Liver (tissue), 9 donors: ENCODE results near the gene CCDC137. TPM values are rescaled to one million over a fixed set of nuclear protein-coding genes. Genes with fewer than 3 reads are reported as not detected.

ENCODE experiments used
- DNase-seq: peaks from one replicate; pipeline ENCODE4 v3.0.0-alpha.2; 2017; ENCODE audit warnings: low spot score
- H3K27ac ChIP-seq, 2 donors: one replicate each; pipeline ENCODE4 v1.7.0; 2013; ENCODE audit warnings: inconsistent platforms in 2 of 2, low read length in 2 of 2, control low read depth in 1 of 2, low read depth in 1 of 2, mild to moderate bottlenecking in 1 of 2
- H3K27me3 ChIP-seq, 4 donors: one replicate each; pipeline versions ENCODE4 v1.6.1 to v1.7.0; 2013; ENCODE audit warnings: low read length in 3 of 4, inconsistent platforms in 1 of 4, mild to moderate bottlenecking in 1 of 4, moderate library complexity in 1 of 4; ENCODE audit not compliant: control insufficient read depth in 4 of 4, insufficient read depth in 4 of 4
- H3K36me3 ChIP-seq, 4 donors: one replicate each; pipeline versions ENCODE4 v1.6.1 to v1.7.0; 2013; ENCODE audit warnings: low read length in 3 of 4, mild to moderate bottlenecking in 3 of 4, low read depth in 1 of 4, moderate library complexity in 1 of 4; ENCODE audit not compliant: control insufficient read depth in 4 of 4, insufficient read depth in 3 of 4
- H3K4me1 ChIP-seq, 4 donors: one replicate each; pipeline versions ENCODE4 v1.6.1 to v1.7.0; 2013; ENCODE audit warnings: low read length in 3 of 4, mild to moderate bottlenecking in 3 of 4, moderate library complexity in 1 of 4; ENCODE audit not compliant: control insufficient read depth in 4 of 4, insufficient read depth in 4 of 4
- H3K4me3 ChIP-seq, 3 donors: one replicate each; pipeline versions ENCODE4 v1.6.1 to v1.7.0; 2013; ENCODE audit warnings: low read length in 3 of 3, control low read depth in 1 of 3, low read depth in 1 of 3, mild to moderate bottlenecking in 1 of 3
- H3K9ac ChIP-seq, 2 donors: one replicate each; pipeline ENCODE4 v1.7.0; 2013; ENCODE audit warnings: low read length in 2 of 2, mild to moderate bottlenecking in 2 of 2, moderate library complexity in 2 of 2, control low read depth in 1 of 2, low read depth in 1 of 2
- H3K9me3 ChIP-seq, 4 donors: one replicate each; pipeline versions ENCODE4 v1.6.1 to v1.7.0; 2013; ENCODE audit warnings: low read length in 3 of 4; ENCODE audit not compliant: control insufficient read depth in 4 of 4
- EGR1 ChIP-seq, 2 donors: IDR thresholded peaks; 2 replicates each; pipeline ENCODE4 v1.6.1; 2016 to 2018; ENCODE audit warnings: antibody characterized with exemption in 2 of 2, low read depth in 2 of 2
- FOXA2 ChIP-seq: IDR thresholded peaks from 2 replicates; pipeline ENCODE4 v1.6.1; 2016; ENCODE audit warnings: antibody characterized with exemption
- HNF4A ChIP-seq, 2 donors: conservative IDR thresholded peaks; 2 replicates each; pipeline ENCODE4 v1.6.1; 2016; ENCODE audit warnings: antibody characterized with exemption in 2 of 2, mild to moderate bottlenecking in 2 of 2
- JUND ChIP-seq, 2 donors: IDR thresholded peaks; 2 replicates each; pipeline ENCODE4 v1.6.1; 2016; ENCODE audit warnings: antibody characterized with exemption in 2 of 2
- RAD21 ChIP-seq, 2 donors: IDR thresholded peaks; 2 replicates each; pipeline ENCODE4 v1.6.1; 2016; ENCODE audit warnings: antibody characterized with exemption in 2 of 2, mild to moderate bottlenecking in 2 of 2
- SP1 ChIP-seq: IDR thresholded peaks from 2 replicates; pipeline ENCODE4 v1.6.1; 2018; ENCODE audit warnings: antibody characterized with exemption, mild to moderate bottlenecking
- TAF1 ChIP-seq: conservative IDR thresholded peaks from 2 replicates; pipeline ENCODE4 v1.6.1; 2016; ENCODE audit warnings: antibody characterized with exemption, mild to moderate bottlenecking
- YY1 ChIP-seq: IDR thresholded peaks from 2 replicates; pipeline ENCODE4 v1.6.1; 2016; ENCODE audit warnings: antibody characterized with exemption, mild to moderate bottlenecking
- WGBS: extraction: QIAGEN DNeasy Blood & Tissue Kit; methylation state at CpG from one replicate; pipeline ENCODE4 v1.1.7; 2013; 5-methylcytosine and 5-hydroxymethylcytosine counted together
- polyA plus RNA-seq, 2 donors: library from polyadenylated mRNA; stranded (reverse) in 1 of 2; unstranded in 1 of 2; fragments of 200-250 nt in 1 of 2; fragments of >200 nt in 1 of 2; fragmentation: Nextera tagmentation in 1 of 2; extraction: Ambion mirVana in 1 of 2; gene quantifications; one replicate each; pipeline versions ENCODE4 v1.2.1 to v1.2.3, GENCODE V29; 2013 to 2015
- total RNA-seq, 2 donors: library from RNA; depleted of rRNA; stranded (reverse); fragments of >200 nt; gene quantifications; one replicate each; pipeline ENCODE4 v1.2.3, GENCODE V29; 2014
- TF ChIP-seq, protein P1 (sequence below): IDR thresholded peaks from 2 replicates; pipeline ENCODE4 v1.6.1; 2016; ENCODE audit warnings: antibody characterized with exemption
- TF ChIP-seq, protein P2 (sequence below): IDR thresholded peaks from 2 replicates; pipeline ENCODE4 v1.6.1; 2016; ENCODE audit warnings: antibody characterized with exemption
- TF ChIP-seq, protein P3 (sequence below): fragments of 150-350 bp; IDR thresholded peaks from 2 replicates; pipeline ENCODE4 v1.5.1; 2017; ENCODE audit warnings: improper control_type of control experiment, low read depth, low read length; ENCODE audit not compliant: missing input control
- TF ChIP-seq, protein P4 (sequence below): IDR thresholded peaks from 2 replicates; pipeline ENCODE4 v1.6.1; 2016; ENCODE audit warnings: antibody characterized with exemption
- TF ChIP-seq, protein P5 (sequence below): IDR thresholded peaks from 2 replicates; pipeline ENCODE4 v1.6.1; 2016; ENCODE audit warnings: antibody characterized with exemption, mild to moderate bottlenecking
- donor health status: healthy.
- donor health status: healthy.
- donor health status: healthy.
- donor health status: healthy.
- donor health status: healthy.

The CCDC137 gene
- total and polyA plus RNA-seq, 4 donors = 4.3 to 6.9 (median 5.2) TPM

DNA sequence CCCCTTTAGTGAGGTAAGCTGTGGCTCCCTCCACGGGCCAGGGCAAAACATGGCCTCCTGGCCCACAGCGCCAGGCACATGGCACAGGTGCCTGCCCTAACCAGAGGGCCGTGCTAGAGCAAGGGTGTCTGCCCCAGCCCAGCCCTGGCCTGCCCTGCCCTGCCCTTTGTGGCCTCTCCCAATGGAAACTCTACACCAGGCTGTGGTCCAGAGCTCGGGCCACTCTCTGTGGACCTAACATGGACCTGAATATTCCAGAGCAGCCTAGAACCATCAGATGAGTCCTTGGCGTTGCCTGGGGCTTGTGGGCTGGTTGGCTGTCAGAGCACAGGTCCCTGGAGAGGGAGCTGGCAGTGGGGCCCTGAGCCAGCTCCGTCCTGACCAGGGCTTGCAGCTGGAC is 28.7 kb downstream of the CCDC137 start:
- no peak for DNase-seq
- Histone ChIP-seq H3K4me1 (no peaks in the 10 kb centered on the region), H3K27me3 (no peaks in the 10 kb centered on the region), H3K9ac (no peak overlapping the region), H3K36me3 (peaks cover 16 to 89% (median 27%) of the 10 kb centered on the region in 4 donors), H3K4me3 (no peak overlapping the region), H3K27ac (no peak overlapping the region), H3K9me3 (no peaks in the 10 kb centered on the region)
- WGBS = 92% methylated on average over 6 of the region's 6 CpGs
- TF ChIP-seq SP1 (no peak), YY1 (no peak), RAD21 (IDR thresholded peaks at IDR 0.05) (no peak), JUND (IDR thresholded peaks at IDR 0.05) (no peak)
- TF ChIP-seq, protein P1, sequence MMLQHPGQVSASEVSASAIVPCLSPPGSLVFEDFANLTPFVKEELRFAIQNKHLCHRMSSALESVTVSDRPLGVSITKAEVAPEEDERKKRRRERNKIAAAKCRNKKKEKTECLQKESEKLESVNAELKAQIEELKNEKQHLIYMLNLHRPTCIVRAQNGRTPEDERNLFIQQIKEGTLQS = no peak

DNA sequence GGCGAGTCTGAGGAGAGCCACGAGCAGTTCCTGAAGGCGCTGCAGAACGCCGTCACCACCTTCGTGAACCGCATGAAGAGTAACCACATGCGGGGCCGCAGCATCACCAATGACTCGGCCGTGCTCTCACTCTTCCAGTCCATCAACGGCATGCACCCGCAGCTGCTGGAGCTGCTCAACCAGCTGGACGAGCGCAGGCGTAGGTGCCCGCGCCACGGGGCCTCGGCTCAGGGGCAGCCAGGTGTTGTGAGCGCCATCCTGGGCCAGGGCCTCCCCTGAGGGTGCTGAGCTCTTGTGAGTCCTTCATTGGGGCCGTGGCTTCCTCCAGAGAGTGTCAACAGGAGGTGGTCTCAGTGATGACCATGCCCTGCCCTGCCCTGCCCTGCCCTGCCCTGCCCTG is 29.3 kb downstream of the CCDC137 start:
- no peak overlapping the region for H3K4me3 ChIP-seq
- no peak overlapping the region for H3K27ac ChIP-seq
- peaks cover 0 to 3% (median 2%) of the 10 kb centered on the region in 4 donors for H3K4me1 ChIP-seq
- H3K36me3 ChIP-seq = peaks cover 18 to 86% (median 27%) of the 10 kb centered on the region in 4 donors
- 96% methylated on average over 22 of the region's 22 CpGs for WGBS
- no peak overlapping the region for H3K9ac ChIP-seq
- H3K9me3 ChIP-seq = no peaks in the 10 kb centered on the region
- DNase-seq = no peak
- H3K27me3 ChIP-seq = no peaks in the 10 kb centered on the region
- TF ChIP-seq, protein P2, sequence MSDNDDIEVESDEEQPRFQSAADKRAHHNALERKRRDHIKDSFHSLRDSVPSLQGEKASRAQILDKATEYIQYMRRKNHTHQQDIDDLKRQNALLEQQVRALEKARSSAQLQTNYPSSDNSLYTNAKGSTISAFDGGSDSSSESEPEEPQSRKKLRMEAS = no peak
- TF ChIP-seq FOXA2 (no peak), EGR1 (IDR thresholded peaks at IDR 0.05; ENCODE audit: low read depth in 2 of 2) (no peak)
- TF ChIP-seq, protein P1 = no peak

DNA sequence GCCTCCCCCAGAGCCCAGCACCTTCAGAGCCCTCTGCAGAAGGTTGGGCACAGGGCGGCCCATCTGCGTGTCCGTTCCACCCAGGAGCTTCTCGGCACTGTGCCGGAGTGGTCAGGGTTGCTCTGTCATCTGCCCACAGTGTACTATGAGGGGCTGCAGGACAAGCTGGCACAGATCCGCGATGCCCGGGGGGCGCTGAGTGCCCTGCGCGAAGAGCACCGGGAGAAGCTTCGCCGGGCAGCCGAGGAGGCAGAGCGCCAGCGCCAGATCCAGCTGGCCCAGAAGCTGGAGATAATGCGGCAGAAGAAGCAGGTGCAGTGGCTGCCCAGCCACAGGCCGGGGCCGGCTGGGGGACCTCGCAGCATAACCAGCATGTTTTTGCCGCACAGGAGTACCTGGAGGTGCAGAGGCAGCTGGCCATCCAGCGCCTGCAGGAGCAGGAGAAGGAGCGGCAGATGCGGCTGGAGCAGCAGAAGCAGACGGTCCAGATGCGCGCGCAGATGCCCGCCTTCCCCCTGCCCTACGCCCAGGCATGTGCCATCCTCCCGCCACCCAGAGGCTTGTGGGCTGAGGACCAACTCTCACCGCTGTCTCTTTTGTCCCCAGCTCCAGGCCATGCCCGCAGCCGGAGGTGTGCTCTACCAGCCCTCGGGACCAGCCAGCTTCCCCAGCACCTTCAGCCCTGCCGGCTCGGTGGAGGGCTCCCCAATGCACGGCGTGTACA is 29.8 kb downstream of the CCDC137 start:
- DNase-seq = no peak
- H3K9ac ChIP-seq = no peak overlapping the region
- no peak overlapping the region for H3K27ac ChIP-seq
- 95% methylated on average over 40 of the region's 40 CpGs for WGBS
- no peaks in the 10 kb centered on the region for H3K9me3 ChIP-seq
- no peak overlapping the region for H3K4me3 ChIP-seq
- peaks cover 18 to 85% (median 28%) of the 10 kb centered on the region in 4 donors for H3K36me3 ChIP-seq
- TF ChIP-seq, protein P3, sequence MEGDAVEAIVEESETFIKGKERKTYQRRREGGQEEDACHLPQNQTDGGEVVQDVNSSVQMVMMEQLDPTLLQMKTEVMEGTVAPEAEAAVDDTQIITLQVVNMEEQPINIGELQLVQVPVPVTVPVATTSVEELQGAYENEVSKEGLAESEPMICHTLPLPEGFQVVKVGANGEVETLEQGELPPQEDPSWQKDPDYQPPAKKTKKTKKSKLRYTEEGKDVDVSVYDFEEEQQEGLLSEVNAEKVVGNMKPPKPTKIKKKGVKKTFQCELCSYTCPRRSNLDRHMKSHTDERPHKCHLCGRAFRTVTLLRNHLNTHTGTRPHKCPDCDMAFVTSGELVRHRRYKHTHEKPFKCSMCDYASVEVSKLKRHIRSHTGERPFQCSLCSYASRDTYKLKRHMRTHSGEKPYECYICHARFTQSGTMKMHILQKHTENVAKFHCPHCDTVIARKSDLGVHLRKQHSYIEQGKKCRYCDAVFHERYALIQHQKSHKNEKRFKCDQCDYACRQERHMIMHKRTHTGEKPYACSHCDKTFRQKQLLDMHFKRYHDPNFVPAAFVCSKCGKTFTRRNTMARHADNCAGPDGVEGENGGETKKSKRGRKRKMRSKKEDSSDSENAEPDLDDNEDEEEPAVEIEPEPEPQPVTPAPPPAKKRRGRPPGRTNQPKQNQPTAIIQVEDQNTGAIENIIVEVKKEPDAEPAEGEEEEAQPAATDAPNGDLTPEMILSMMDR = no peak
- TF ChIP-seq JUND (IDR thresholded peaks at IDR 0.05) (no peak), TAF1 (no peak), FOXA2 (no peak), YY1 (no peak), RAD21 (IDR thresholded peaks at IDR 0.05) (no peak), HNF4A (conservative IDR thresholded peaks at IDR 0.05) (no peak)
- TF ChIP-seq, protein P2 = no peak
- TF ChIP-seq, protein P1 = no peak
- TF ChIP-seq, protein P4, sequence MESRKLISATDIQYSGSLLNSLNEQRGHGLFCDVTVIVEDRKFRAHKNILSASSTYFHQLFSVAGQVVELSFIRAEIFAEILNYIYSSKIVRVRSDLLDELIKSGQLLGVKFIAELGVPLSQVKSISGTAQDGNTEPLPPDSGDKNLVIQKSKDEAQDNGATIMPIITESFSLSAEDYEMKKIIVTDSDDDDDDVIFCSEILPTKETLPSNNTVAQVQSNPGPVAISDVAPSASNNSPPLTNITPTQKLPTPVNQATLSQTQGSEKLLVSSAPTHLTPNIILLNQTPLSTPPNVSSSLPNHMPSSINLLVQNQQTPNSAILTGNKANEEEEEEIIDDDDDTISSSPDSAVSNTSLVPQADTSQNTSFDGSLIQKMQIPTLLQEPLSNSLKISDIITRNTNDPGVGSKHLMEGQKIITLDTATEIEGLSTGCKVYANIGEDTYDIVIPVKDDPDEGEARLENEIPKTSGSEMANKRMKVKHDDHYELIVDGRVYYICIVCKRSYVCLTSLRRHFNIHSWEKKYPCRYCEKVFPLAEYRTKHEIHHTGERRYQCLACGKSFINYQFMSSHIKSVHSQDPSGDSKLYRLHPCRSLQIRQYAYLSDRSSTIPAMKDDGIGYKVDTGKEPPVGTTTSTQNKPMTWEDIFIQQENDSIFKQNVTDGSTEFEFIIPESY = no peak
- TF ChIP-seq, protein P5, sequence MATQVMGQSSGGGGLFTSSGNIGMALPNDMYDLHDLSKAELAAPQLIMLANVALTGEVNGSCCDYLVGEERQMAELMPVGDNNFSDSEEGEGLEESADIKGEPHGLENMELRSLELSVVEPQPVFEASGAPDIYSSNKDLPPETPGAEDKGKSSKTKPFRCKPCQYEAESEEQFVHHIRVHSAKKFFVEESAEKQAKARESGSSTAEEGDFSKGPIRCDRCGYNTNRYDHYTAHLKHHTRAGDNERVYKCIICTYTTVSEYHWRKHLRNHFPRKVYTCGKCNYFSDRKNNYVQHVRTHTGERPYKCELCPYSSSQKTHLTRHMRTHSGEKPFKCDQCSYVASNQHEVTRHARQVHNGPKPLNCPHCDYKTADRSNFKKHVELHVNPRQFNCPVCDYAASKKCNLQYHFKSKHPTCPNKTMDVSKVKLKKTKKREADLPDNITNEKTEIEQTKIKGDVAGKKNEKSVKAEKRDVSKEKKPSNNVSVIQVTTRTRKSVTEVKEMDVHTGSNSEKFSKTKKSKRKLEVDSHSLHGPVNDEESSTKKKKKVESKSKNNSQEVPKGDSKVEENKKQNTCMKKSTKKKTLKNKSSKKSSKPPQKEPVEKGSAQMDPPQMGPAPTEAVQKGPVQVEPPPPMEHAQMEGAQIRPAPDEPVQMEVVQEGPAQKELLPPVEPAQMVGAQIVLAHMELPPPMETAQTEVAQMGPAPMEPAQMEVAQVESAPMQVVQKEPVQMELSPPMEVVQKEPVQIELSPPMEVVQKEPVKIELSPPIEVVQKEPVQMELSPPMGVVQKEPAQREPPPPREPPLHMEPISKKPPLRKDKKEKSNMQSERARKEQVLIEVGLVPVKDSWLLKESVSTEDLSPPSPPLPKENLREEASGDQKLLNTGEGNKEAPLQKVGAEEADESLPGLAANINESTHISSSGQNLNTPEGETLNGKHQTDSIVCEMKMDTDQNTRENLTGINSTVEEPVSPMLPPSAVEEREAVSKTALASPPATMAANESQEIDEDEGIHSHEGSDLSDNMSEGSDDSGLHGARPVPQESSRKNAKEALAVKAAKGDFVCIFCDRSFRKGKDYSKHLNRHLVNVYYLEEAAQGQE = no peak
- H3K4me1 ChIP-seq = peaks cover 0 to 9% (median 8%) of the 10 kb centered on the region in 4 donors
- H3K27me3 ChIP-seq = no peaks in the 10 kb centered on the region
